CD4-positive, alpha-beta memory T cell (primary cell): ENCODE measurements around the gene DNASE1. TPM values are rescaled to one million over a fixed set of nuclear protein-coding genes. Genes with fewer than 3 reads are reported as not detected.

Source experiments
- CTCF ChIA-PET: fragments of 350-600 bp; sonication (Branson Sonifier 250); formaldehyde crosslinking; loops from one replicate; lab custom pipeline; 2021; ENCODE audit warnings: inconsistent platforms; ENCODE audit not compliant: partially characterized antibody; lab: Charles Lee
- POLR2A ChIA-PET: fragments of 350-600 bp; sonication (Branson Sonifier 250); formaldehyde crosslinking; loops from one replicate; lab custom pipeline; 2021; ENCODE audit not compliant: partially characterized antibody; lab: Charles Lee
- DNase-seq, 5 donors: peaks; one replicate each; pipeline versions ENCODE4 v3.0.0 to v3.0.0-alpha.2; 2020 to 2022; ENCODE audit warnings: mixed read lengths in 1 of 5
- H3K27ac ChIP-seq: one replicate; pipeline ENCODE4 v1.7.0; 2013; ENCODE audit warnings: low read depth, low read length
- H3K27me3 ChIP-seq: 2 replicates; pipeline ENCODE4 v1.7.0; 2013; ENCODE audit warnings: mild to moderate bottlenecking, low read length, moderate library complexity; ENCODE audit not compliant: insufficient read depth
- H3K36me3 ChIP-seq: 2 replicates; pipeline ENCODE4 v1.7.0; 2013; ENCODE audit warnings: mild to moderate bottlenecking, low read length, moderate library complexity; ENCODE audit not compliant: insufficient read depth
- H3K4me1 ChIP-seq: 2 replicates; pipeline ENCODE4 v1.7.0; 2013; ENCODE audit warnings: mild to moderate bottlenecking, low read length, moderate library complexity; ENCODE audit not compliant: insufficient read depth
- H3K4me3 ChIP-seq, 2 donors: one replicate each; pipeline ENCODE4 v1.7.0; 2013; ENCODE audit warnings: low read length in 2 of 2, mild to moderate bottlenecking in 1 of 2
- H3K9me3 ChIP-seq, 2 donors: one replicate each; pipeline ENCODE4 v1.7.0; 2013; ENCODE audit warnings: low read length in 2 of 2, control low read depth in 1 of 2; ENCODE audit not compliant: control insufficient read depth in 1 of 2
- H3K27ac Mint-ChIP-seq, 7 donors: one replicate each; pipeline ENCODE4 v1.8.0; 2020 to 2021; ENCODE audit warnings: mixed read lengths in 7 of 7, mild to moderate bottlenecking in 6 of 7, inconsistent platforms in 3 of 7, moderate library complexity in 3 of 7
- H3K27me3 Mint-ChIP-seq, 2 donors: one replicate each; pipeline ENCODE4 v1.8.0; 2020 to 2021; ENCODE audit warnings: mixed read lengths in 2 of 2
- H3K36me3 Mint-ChIP-seq, 2 donors: one replicate each; pipeline ENCODE4 v1.8.0; 2020 to 2021; ENCODE audit warnings: mixed read lengths in 2 of 2, inconsistent platforms in 1 of 2, mild to moderate bottlenecking in 1 of 2
- H3K4me1 Mint-ChIP-seq, 4 donors: one replicate each; pipeline ENCODE4 v1.8.0; 2020 to 2021; ENCODE audit warnings: mixed read lengths in 4 of 4, mild to moderate bottlenecking in 1 of 4
- H3K4me3 Mint-ChIP-seq, 8 donors: one replicate each; pipeline ENCODE4 v1.8.0; 2020 to 2021; ENCODE audit warnings: mixed read lengths in 8 of 8, mild to moderate bottlenecking in 7 of 8, moderate library complexity in 6 of 8, inconsistent platforms in 3 of 8
- H3K9me3 Mint-ChIP-seq, 8 donors: one replicate each; pipeline ENCODE4 v1.8.0; 2020 to 2021; ENCODE audit warnings: mixed read lengths in 8 of 8, mild to moderate bottlenecking in 5 of 8, inconsistent platforms in 3 of 8, moderate library complexity in 1 of 8
- intact Hi-C: fragments of 100-400 bp; cut with micrococcal nuclease; formaldehyde crosslinking; loops from one replicate; pipeline ENCODE4 v1.15.1; 2023
- polyA plus RNA-seq, 2 donors: library from polyadenylated mRNA; unstranded; fragments of 300-500 nt; fragmentation: Illumina TruSeq; gene quantifications; one replicate each; pipeline ENCODE4 v1.2.3, GENCODE V29; 2021
- total RNA-seq, 2 experiments: library from RNA; stranded (reverse); gene quantifications; one replicate each; pipeline ENCODE4 v1.2.3, GENCODE V29; 2021

Gene DNASE1
- total and polyA plus RNA-seq, 4 experiments from 2014 or later = 7.7 to 59.9 (median 51.2) TPM; not detected in 1

DNA sequence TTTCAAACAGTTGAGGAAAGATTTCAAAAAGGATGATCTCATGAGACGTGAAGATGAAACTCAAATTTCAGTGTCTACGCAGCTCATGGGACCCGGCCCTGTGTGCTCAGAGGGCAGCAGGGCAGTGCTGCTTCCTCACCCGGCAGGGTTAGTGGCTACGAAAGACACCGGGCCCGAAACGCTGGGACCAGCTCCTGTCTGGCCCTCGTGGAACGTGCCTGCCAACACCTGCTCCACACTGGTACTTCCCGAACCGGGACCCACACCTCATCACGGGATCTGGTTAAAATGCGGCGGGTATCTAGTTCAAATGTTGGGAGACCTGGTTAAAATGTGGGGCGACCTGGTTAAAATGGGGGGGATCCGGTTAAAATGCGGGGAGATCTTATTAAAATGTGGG is 18.7 kb downstream of the DNASE1 start:
- DNase-seq = no peak
- no peak overlapping the region for H3K4me3 ChIP-seq
- intact Hi-C loops = no loop called here
- no peak overlapping the region for H3K27ac ChIP-seq
- no peaks in the 10 kb centered on the region for H3K4me1 ChIP-seq
- ChIA-PET POLR2A (no interaction called here), CTCF (interaction anchor here (0.9 kb wide), 1 partner anchor 10 kb away, joined by 3 read pairs; no protein-coding TSS in a partner anchor)
- Mint-ChIP-seq H3K27me3 (no peaks in the 10 kb centered on the region), H3K36me3 (peaks cover 33 to 34% of the 10 kb centered on the region in 2 donors), H3K4me1 (peaks cover 0 to 5% (median 2%) of the 10 kb centered on the region in 4 donors), H3K4me3 (no peak overlapping the region), H3K9me3 (no peaks in the 10 kb centered on the region), H3K27ac (peak overlapping the region in 3 of 7 donors; percentile 10 to 31 (median 29))
- H3K36me3 ChIP-seq = peaks cover 4% of the 10 kb centered on the region
- no peaks in the 10 kb centered on the region for H3K9me3 ChIP-seq
- H3K27me3 ChIP-seq = no peaks in the 10 kb centered on the region

DNA sequence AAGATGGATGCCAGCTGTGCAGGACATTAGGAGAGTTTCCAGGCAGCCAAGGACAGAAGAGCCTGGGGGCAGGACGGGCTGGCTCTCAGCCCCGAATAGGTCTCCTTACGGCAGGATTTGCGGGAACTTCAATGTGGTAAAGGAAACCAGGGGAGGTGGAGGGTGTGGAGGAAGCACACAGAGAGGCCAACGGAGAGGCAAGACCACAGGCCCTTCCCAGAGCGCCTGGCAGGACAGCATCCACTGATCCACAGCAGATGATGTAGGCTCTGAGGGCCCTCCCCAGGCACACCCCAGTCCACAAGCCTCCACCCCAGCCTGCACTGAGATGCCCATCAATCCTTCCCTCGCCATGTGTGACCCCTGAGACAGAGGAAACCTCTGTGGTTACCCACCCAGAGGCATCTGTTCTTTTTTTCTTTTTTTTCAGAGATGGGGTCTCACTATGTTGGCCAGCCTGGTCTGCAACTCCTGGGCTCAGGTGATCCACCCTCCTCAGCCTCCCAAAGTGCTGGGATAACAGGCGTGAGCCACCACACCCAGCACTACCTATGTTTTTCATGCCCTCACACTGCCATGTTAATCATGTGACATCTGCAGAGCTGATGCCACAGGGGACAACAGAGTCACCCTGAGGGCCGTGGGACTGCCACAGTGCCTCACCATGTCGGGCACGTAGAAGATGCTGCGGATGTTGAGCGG is 19.3 kb downstream of the DNASE1 start:
- no peaks in the 10 kb centered on the region for H3K4me1 ChIP-seq
- POLR2A ChIA-PET = no interaction called here
- no peak overlapping the region for H3K27ac ChIP-seq
- CTCF ChIA-PET = interaction anchor here (0.9 kb wide), 1 partner anchor 11 kb away, joined by 3 read pairs; no protein-coding TSS in a partner anchor
- H3K4me1 Mint-ChIP-seq = peaks cover 0 to 5% (median 2%) of the 10 kb centered on the region in 4 donors
- no peak overlapping the region for H3K4me3 Mint-ChIP-seq
- no peak overlapping the region for H3K4me3 ChIP-seq
- peak overlapping the region in 1 of 7 donors; percentile 10 for H3K27ac Mint-ChIP-seq
- no peaks in the 10 kb centered on the region for H3K27me3 Mint-ChIP-seq
- intact Hi-C loops = no loop called here
- DNase-seq = no peak
- peaks cover 36% of the 10 kb centered on the region in 2 donors for H3K36me3 Mint-ChIP-seq
- no peaks in the 10 kb centered on the region for H3K27me3 ChIP-seq
- H3K9me3 Mint-ChIP-seq = no peaks in the 10 kb centered on the region
- H3K36me3 ChIP-seq = peaks cover 4% of the 10 kb centered on the region
- no peaks in the 10 kb centered on the region for H3K9me3 ChIP-seq

DNA sequence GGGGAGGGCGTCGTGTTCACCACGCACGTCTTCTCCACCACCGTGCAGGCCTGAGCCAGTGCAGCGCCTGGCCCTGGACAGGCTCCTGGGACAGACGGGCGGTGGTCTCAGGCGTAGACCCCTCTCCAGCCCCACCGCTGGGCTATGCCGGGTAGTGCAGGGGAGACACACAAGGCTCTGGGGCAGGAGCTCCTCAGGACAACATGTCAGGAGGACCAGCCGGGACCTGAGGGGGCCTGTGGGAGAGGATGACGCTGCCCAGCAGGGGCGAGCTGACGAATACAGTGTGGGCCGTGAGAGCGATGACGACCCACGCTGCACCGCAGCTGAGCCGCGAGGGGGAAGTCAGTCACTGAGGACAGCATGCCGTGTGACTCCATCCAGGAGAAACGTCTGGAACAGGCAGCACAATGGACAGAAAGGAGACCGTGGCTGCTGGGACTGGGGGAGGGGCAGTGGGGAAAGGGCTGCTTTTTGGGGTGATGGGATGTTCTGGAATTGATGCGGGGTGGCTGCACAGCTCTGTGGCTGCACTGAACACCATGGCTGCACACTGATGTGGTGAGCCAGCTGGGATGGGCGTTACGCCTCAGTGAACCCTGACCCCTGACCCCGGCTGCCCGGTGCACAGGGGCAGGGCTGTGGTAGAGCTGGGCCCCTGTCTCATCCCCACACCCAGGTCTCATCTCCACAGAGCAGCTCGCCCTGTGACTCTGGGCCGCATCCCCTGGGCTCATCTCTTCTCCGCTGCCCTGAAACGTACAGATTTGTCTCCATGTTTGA is 20.2 kb downstream of the DNASE1 start:
- intact Hi-C loops = no loop called here
- Histone ChIP-seq H3K27me3 (no peaks in the 10 kb centered on the region), H3K27ac (no peak overlapping the region), H3K4me3 (no peak overlapping the region), H3K4me1 (no peaks in the 10 kb centered on the region), H3K36me3 (peaks cover 4% of the 10 kb centered on the region), H3K9me3 (no peaks in the 10 kb centered on the region)
- ChIA-PET CTCF (no interaction called here), POLR2A (no interaction called here)
- no peaks in the 10 kb centered on the region for H3K9me3 Mint-ChIP-seq
- H3K4me1 Mint-ChIP-seq = peaks cover 0 to 5% (median 2%) of the 10 kb centered on the region in 4 donors
- H3K27ac Mint-ChIP-seq = no peak overlapping the region
- no peak overlapping the region for H3K4me3 Mint-ChIP-seq
- no peak for DNase-seq
- no peaks in the 10 kb centered on the region for H3K27me3 Mint-ChIP-seq
- peaks cover 32 to 43% of the 10 kb centered on the region in 2 donors for H3K36me3 Mint-ChIP-seq

DNA sequence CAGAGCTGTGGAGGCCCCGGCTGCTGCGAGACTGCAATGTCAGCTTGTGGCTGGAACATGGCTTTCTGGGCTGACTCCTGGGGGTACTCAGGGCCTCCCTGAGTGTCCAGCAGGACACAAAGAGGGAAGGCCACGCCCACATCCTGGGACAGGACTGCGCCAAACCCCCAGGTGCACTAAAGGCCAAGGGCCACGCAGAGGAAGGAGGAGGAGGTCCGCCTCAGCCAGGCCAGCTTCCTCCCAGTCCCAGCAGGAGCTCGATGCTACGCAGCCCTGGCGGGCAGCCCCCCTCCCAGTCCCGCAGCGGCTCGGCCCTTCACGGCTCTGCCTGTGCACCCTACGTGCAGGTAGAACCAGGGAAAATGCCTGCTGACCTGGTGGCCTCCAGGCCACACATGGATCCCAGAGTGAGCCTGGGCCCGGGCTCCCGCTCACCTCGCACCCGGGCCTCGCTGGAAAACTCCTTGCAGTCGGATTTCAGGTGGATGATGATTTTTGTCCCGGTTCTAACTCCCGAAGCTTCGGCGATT is 21.2 kb downstream of the DNASE1 start:
- no peak overlapping the region for H3K4me3 Mint-ChIP-seq
- H3K4me1 ChIP-seq = no peaks in the 10 kb centered on the region
- no peak overlapping the region for H3K27ac ChIP-seq
- ChIA-PET POLR2A (interaction anchor here (0.6 kb wide), 1 partner anchor 817 kb away, joined by 3 read pairs; no protein-coding TSS in a partner anchor), CTCF (no interaction called here)
- H3K36me3 Mint-ChIP-seq = peaks cover 32 to 46% of the 10 kb centered on the region in 2 donors
- H3K27me3 Mint-ChIP-seq = no peaks in the 10 kb centered on the region
- H3K9me3 ChIP-seq = no peaks in the 10 kb centered on the region
- peaks cover 4% of the 10 kb centered on the region for H3K36me3 ChIP-seq
- H3K4me1 Mint-ChIP-seq = peaks cover 0 to 4% (median under 1%) of the 10 kb centered on the region in 4 donors
- DNase-seq = no peak
- no peaks in the 10 kb centered on the region for H3K27me3 ChIP-seq
- intact Hi-C loops = no loop called here
- no peak overlapping the region for H3K4me3 ChIP-seq
- H3K9me3 Mint-ChIP-seq = no peaks in the 10 kb centered on the region
- no peak overlapping the region for H3K27ac Mint-ChIP-seq

DNA sequence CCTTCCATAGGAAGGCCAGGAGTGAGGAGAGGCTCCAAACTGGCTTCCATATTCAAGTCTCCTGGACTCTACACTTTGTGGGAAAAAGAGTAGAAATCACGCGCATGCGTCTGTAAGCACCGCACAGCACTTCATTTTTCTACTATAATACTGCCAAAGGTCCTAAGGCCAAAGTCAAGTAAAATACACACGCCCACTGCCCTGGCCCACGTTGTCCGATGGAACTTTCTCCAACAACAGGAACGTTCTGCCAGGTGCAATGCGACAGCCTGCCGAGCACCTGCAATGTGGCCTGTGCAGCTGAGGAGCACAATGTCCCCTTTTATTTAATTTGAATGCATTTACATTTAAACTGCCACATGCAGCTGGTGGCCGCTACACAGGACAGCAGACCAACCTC is 23.5 kb downstream of the DNASE1 start:
- intact Hi-C loops = no loop called here
- Histone ChIP-seq H3K36me3 (peaks cover 4% of the 10 kb centered on the region), H3K4me3 (no peak overlapping the region), H3K27ac (no peak overlapping the region), H3K9me3 (no peaks in the 10 kb centered on the region), H3K27me3 (no peaks in the 10 kb centered on the region), H3K4me1 (no peaks in the 10 kb centered on the region)
- ChIA-PET POLR2A (no interaction called here), CTCF (interaction anchor here (1.1 to 1.4 kb wide), 2 partner anchors 13 to 14 kb away, joined by 3 to 4 read pairs; no protein-coding TSS in a partner anchor)
- H3K27ac Mint-ChIP-seq = no peak overlapping the region
- no peaks in the 10 kb centered on the region for H3K27me3 Mint-ChIP-seq
- DNase-seq = no peak
- peaks cover 37 to 55% of the 10 kb centered on the region in 2 donors for H3K36me3 Mint-ChIP-seq
- H3K4me1 Mint-ChIP-seq = no peaks in the 10 kb centered on the region
- H3K9me3 Mint-ChIP-seq = no peaks in the 10 kb centered on the region
- no peak overlapping the region for H3K4me3 Mint-ChIP-seq

DNA sequence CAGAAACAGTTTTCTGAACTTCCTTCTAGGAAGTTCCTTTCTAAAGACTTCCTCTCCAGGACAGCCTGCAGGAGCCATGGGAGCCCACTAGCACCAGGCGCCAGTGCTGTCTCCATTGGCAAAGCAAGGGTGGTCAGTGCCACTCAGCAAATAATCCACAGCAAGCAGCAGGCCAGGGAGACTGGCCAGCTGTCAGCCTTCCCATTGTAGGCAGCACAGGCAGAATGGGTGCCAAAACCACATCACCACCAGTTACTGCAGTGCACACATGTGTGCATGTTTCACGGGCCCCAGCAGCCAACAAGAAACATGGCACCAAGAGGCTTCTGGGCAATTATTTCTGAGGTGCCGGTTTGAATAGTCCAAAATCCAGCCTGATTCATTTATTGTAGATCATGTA is 26.7 kb downstream of the DNASE1 start:
- H3K9me3 Mint-ChIP-seq = no peaks in the 10 kb centered on the region
- intact Hi-C loops = no loop called here
- H3K9me3 ChIP-seq = no peaks in the 10 kb centered on the region
- peaks cover 15% of the 10 kb centered on the region for H3K36me3 ChIP-seq
- no peaks in the 10 kb centered on the region for H3K27me3 Mint-ChIP-seq
- H3K27ac ChIP-seq = no peak overlapping the region
- no peak overlapping the region for H3K4me3 Mint-ChIP-seq
- H3K27me3 ChIP-seq = no peaks in the 10 kb centered on the region
- no peaks in the 10 kb centered on the region for H3K4me1 ChIP-seq
- no peak for DNase-seq
- CTCF ChIA-PET = interaction anchor here (0.9 to 2.3 kb wide), 2 partner anchors 10 to 15 kb away, joined by 3 to 9 read pairs; no protein-coding TSS in a partner anchor
- H3K4me3 ChIP-seq = no peak overlapping the region
- H3K4me1 Mint-ChIP-seq = no peaks in the 10 kb centered on the region
- peaks cover 31 to 54% of the 10 kb centered on the region in 2 donors for H3K36me3 Mint-ChIP-seq
- POLR2A ChIA-PET = no interaction called here
- H3K27ac Mint-ChIP-seq = no peak overlapping the region

DNA sequence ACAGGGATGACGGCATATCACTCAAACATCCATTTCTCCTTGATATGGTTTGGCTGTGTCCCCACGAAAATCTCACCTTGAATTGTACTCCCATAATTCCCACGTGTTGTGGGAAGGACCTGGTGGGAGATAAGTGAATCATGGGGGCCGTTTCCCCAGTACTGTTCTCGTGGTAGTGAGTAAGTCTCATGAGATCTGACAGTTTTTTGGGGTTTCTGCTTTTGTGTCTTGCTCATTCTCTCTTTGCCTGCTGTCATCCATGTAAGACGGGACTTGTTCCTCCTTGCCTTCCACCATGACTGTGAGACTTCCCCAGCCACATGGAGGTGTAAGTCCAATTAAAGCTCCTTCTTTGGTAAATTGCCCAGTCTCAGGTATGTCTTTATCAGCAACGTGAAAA is 32.5 kb downstream of the DNASE1 start:
- no peaks in the 10 kb centered on the region for H3K9me3 ChIP-seq
- intact Hi-C loops = no loop called here
- no peak overlapping the region for H3K4me3 Mint-ChIP-seq
- H3K27ac Mint-ChIP-seq = peak overlapping the region in 2 of 7 donors; percentile 1 to 17
- ChIA-PET POLR2A (no interaction called here), CTCF (interaction anchor here (2.0 kb wide), 1 partner anchor 192 kb away, joined by 5 read pairs; no protein-coding TSS in a partner anchor)
- no peaks in the 10 kb centered on the region for H3K27me3 ChIP-seq
- H3K4me3 ChIP-seq = no peak overlapping the region
- no peaks in the 10 kb centered on the region for H3K27me3 Mint-ChIP-seq
- H3K36me3 ChIP-seq = peaks cover 23% of the 10 kb centered on the region
- no peak overlapping the region for H3K27ac ChIP-seq
- no peaks in the 10 kb centered on the region for H3K9me3 Mint-ChIP-seq
- no peak for DNase-seq
- H3K4me1 Mint-ChIP-seq = peaks cover 6 to 8% (median 7%) of the 10 kb centered on the region in 4 donors
- peaks cover 7% of the 10 kb centered on the region for H3K4me1 ChIP-seq
- H3K36me3 Mint-ChIP-seq = peaks cover 31 to 45% of the 10 kb centered on the region in 2 donors
